DOHH2 (cell line): Measurements from ENCODE around the gene ARHGEF7.

Experiments used
- EZH2phosphoT487 ChIP-seq: fragments of 200-600 bp; sonication (generic); IDR thresholded peaks from 2 replicates; pipeline ENCODE4 v1.6.1; 2017; ENCODE audit warnings: borderline replicate concordance, mild to moderate bottlenecking, antibody characterized with exemption, low read length, moderate library complexity, mixed read lengths
- TF ChIP-seq, protein P1 (sequence below): fragments of 200-600 bp; sonication (generic); IDR thresholded peaks from one replicate; pipeline ENCODE4 v1.5.1; 2014; ENCODE audit warnings: antibody characterized with exemption, mild to moderate bottlenecking, low read depth, low read length; ENCODE audit not compliant: poor library complexity, severe bottlenecking

DNA sequence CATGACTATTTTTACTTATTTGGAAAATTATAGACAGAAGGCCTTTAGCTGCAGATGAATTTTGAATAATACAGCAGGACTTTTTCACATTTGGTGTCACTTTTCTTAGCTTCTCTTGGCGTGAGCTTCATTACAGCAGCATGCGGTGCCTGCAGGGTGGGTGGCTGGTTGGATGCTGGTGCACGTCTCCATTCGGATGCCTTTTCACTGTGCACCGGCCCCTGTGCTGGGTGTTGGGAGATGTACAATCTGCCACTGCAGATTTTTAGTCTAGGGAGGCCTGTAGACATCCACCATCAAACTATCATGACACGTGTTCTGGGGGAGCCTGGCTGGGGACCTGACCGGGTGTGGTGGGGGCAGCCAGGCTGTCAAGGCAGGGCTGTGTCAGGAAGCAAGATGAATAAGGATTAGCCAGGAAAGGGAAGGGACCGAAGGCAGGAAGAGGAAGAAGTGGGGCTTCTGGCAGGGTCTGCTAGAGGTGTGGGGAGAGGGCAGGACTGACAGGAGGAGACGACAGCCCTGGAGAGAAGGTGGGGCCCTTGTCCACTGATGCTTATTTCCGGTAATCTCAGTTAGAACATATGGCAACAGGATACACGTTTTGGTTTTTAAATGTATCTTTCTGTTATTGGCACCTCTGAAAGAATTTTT is 88.8 kb downstream of the ARHGEF7 start:
- TF ChIP-seq, protein P1, sequence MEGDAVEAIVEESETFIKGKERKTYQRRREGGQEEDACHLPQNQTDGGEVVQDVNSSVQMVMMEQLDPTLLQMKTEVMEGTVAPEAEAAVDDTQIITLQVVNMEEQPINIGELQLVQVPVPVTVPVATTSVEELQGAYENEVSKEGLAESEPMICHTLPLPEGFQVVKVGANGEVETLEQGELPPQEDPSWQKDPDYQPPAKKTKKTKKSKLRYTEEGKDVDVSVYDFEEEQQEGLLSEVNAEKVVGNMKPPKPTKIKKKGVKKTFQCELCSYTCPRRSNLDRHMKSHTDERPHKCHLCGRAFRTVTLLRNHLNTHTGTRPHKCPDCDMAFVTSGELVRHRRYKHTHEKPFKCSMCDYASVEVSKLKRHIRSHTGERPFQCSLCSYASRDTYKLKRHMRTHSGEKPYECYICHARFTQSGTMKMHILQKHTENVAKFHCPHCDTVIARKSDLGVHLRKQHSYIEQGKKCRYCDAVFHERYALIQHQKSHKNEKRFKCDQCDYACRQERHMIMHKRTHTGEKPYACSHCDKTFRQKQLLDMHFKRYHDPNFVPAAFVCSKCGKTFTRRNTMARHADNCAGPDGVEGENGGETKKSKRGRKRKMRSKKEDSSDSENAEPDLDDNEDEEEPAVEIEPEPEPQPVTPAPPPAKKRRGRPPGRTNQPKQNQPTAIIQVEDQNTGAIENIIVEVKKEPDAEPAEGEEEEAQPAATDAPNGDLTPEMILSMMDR: no peak
- TF ChIP-seq EZH2phosphoT487: no peak
